ENCODE data around the gene TUBB4B. TPM values are rescaled to one million over a fixed set of nuclear protein-coding genes. Genes with fewer than 3 reads are reported as not detected.
A peak's percentile ranks its signal among the peaks of the same experiment; 100 is the strongest.

The TUBB4B gene
- total RNA-seq, 1 donor, result 67.7 TPM

DNA sequence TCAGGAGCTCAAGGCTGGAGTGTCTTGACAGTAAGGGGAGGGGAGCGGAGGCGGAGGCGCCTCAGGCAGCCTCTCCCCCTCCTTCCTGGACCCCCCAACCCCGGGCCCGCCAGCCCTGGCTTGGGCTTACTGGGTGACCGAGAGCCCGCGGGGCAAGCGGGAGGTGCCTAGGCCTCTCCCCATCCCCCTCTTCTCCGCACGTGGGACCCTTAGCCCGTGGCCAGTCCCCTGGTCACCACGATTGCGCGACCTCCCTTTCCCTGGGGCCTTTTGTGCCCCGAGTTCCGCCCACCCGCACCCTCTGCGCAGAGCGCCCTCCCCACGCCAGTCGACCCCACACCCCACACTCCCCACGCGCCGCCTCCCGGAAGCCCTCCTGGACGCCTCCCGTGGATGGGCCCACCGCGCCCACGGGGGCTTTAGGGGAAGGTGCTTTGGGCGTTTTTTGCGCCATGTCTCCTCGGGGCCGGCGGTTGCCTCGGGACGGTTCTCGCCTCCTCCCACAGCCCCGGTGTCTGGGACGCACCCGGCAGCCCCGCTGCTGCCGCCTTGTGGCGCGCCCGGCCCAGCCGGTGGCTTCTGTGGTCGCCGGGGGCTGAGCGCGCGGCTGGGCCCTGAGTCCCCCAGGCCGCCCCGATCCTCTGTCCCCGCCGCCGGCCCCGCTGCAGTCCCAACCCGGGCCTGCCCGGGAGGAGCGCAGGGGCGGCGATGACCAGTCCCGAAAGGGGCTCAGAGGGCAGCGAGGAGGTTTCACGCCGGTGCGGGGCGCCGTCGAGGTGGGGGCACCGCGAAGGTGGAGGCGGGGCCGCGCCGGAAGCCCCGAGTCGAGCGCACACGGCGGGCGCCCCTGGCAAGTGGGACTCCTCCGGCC lies 39.6 kb downstream of the TUBB4B start:
- DNase-seq (ENCODE audit: insufficient read length, low spot score, missing footprints), result peak; percentile 93
- Histone ChIP-seq H3K36me3 (ENCODE audit: insufficient read depth, low read length) (peaks cover 4% of the 10 kb centered on the region), H3K4me3 (ENCODE audit: insufficient read depth, low read length) (peak overlapping the region; percentile 40), H3K27ac (ENCODE audit: low read depth, low read length) (no peak overlapping the region), H3K9me3 (ENCODE audit: low read depth, low read length) (no peaks in the 10 kb centered on the region), H3K27me3 (ENCODE audit: insufficient read depth, low read length) (no peaks in the 10 kb centered on the region), H4K20me1 (ENCODE audit: insufficient read depth, low read length) (no peaks in the 10 kb centered on the region), H3K4me2 (ENCODE audit: insufficient read depth, low read length) (peak overlapping the region; percentile 18), H3K4me1 (ENCODE audit: insufficient read depth, low read length) (peaks cover 16% of the 10 kb centered on the region), H2AFZ (ENCODE audit: low read length) (no peak overlapping the region), H3K79me2 (ENCODE audit: insufficient read depth, low read length) (peaks cover 16% of the 10 kb centered on the region)
- TF ChIP-seq CTCF (IDR thresholded peaks at IDR 0.05; ENCODE audit: extremely low read depth, low read depth, low read length), result no peak

DNA sequence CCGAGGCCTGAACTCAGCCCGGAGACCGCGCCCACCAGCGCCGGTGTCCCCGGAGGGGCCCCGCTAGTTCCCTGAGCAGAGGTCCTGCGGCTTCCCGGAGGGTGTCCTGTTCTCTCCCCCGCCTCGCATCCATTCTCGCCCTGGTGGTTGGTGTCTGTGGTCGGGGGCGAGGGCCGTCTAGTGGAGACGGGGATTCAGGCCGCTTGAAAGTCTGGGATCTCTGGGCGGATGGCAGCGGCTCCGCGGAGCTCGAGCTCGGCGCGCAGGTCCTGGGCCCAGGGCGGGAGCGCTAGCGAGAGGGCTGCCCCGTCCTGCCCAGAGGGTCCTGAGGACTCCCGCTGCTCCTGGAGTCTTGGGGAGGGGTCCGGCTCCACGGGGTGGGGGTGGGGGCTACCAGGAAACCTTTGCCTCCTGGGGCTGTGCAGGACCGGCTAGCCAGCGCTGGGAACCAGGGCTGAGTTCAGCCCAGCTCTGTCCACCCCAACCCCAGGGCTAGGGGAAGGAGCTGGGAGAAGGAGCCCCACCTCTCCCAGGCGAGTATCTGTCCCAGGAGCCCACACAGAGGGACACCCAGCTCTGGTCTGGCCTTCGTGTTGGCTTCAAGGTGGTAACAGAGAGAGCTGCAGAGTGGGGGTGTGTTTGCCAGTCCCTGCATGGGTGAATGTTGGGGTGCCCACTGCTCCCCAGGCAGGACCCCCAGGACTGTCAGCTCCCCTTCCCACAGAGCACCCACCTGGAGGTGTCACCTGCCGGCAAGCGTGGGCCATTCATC lies 40.4 kb downstream of the TUBB4B start:
- Histone ChIP-seq H3K4me2 (ENCODE audit: insufficient read depth, low read length) (peak overlapping the region; percentile 18), H3K27ac (ENCODE audit: low read depth, low read length) (no peak overlapping the region), H3K4me3 (ENCODE audit: insufficient read depth, low read length) (no peak overlapping the region), H3K27me3 (ENCODE audit: insufficient read depth, low read length) (no peaks in the 10 kb centered on the region), H3K79me2 (ENCODE audit: insufficient read depth, low read length) (peaks cover 16% of the 10 kb centered on the region), H3K36me3 (ENCODE audit: insufficient read depth, low read length) (peaks cover 4% of the 10 kb centered on the region), H3K9me3 (ENCODE audit: low read depth, low read length) (no peaks in the 10 kb centered on the region), H2AFZ (ENCODE audit: low read length) (no peak overlapping the region), H4K20me1 (ENCODE audit: insufficient read depth, low read length) (no peaks in the 10 kb centered on the region), H3K4me1 (ENCODE audit: insufficient read depth, low read length) (peaks cover 13% of the 10 kb centered on the region)
- peak; percentile 70 for DNase-seq (ENCODE audit: insufficient read length, low spot score, missing footprints)
- TF ChIP-seq CTCF (IDR thresholded peaks at IDR 0.05; ENCODE audit: extremely low read depth, low read depth, low read length), result no peak

GRCh38 chr9:137286975-137287383 lies 45.9 kb downstream of the TUBB4B start:
- no peaks in the 10 kb centered on the region for H3K4me1 ChIP-seq (ENCODE audit: insufficient read depth, low read length)
- H2AFZ ChIP-seq (ENCODE audit: low read length), result no peak overlapping the region
- no peaks in the 10 kb centered on the region for H3K79me2 ChIP-seq (ENCODE audit: insufficient read depth, low read length)
- DNase-seq (ENCODE audit: insufficient read length, low spot score, missing footprints), result peak; percentile 97
- H3K4me3 ChIP-seq (ENCODE audit: insufficient read depth, low read length), result no peak overlapping the region
- H3K27me3 ChIP-seq (ENCODE audit: insufficient read depth, low read length), result no peaks in the 10 kb centered on the region
- no peaks in the 10 kb centered on the region for H3K9me3 ChIP-seq (ENCODE audit: low read depth, low read length)
- TF ChIP-seq CTCF (IDR thresholded peaks at IDR 0.05; ENCODE audit: extremely low read depth, low read depth, low read length), result peak; percentile 49
- H3K4me2 ChIP-seq (ENCODE audit: insufficient read depth, low read length), result no peak overlapping the region
- no peaks in the 10 kb centered on the region for H3K36me3 ChIP-seq (ENCODE audit: insufficient read depth, low read length)
- H3K27ac ChIP-seq (ENCODE audit: low read depth, low read length), result no peak overlapping the region
- H4K20me1 ChIP-seq (ENCODE audit: insufficient read depth, low read length), result no peaks in the 10 kb centered on the region

GRCh38 chr9:137293094-137293481 lies 52.0 kb downstream of the TUBB4B start:
- H3K27me3 ChIP-seq (ENCODE audit: insufficient read depth, low read length), result peaks cover 27% of the 10 kb centered on the region
- H3K4me1 ChIP-seq (ENCODE audit: insufficient read depth, low read length), result peaks cover 4% of the 10 kb centered on the region
- TF ChIP-seq CTCF (IDR thresholded peaks at IDR 0.05; ENCODE audit: extremely low read depth, low read depth, low read length), result no peak

More at GRCh38 chr9:137293094-137293481, 52.0 kb downstream of the TUBB4B start:
- Histone ChIP-seq H3K9me3 (ENCODE audit: low read depth, low read length) (peaks cover 3% of the 10 kb centered on the region), H3K79me2 (ENCODE audit: insufficient read depth, low read length) (no peaks in the 10 kb centered on the region), H2AFZ (ENCODE audit: low read length) (no peak overlapping the region), H3K27ac (ENCODE audit: low read depth, low read length) (no peak overlapping the region), H4K20me1 (ENCODE audit: insufficient read depth, low read length) (peaks cover 3% of the 10 kb centered on the region), H3K36me3 (ENCODE audit: insufficient read depth, low read length) (no peaks in the 10 kb centered on the region), H3K4me2 (ENCODE audit: insufficient read depth, low read length) (no peak overlapping the region), H3K4me3 (ENCODE audit: insufficient read depth, low read length) (no peak overlapping the region)
- no peak for DNase-seq (ENCODE audit: insufficient read length, low spot score, missing footprints)
